ENCODE results near the gene EPB41.

DNA sequence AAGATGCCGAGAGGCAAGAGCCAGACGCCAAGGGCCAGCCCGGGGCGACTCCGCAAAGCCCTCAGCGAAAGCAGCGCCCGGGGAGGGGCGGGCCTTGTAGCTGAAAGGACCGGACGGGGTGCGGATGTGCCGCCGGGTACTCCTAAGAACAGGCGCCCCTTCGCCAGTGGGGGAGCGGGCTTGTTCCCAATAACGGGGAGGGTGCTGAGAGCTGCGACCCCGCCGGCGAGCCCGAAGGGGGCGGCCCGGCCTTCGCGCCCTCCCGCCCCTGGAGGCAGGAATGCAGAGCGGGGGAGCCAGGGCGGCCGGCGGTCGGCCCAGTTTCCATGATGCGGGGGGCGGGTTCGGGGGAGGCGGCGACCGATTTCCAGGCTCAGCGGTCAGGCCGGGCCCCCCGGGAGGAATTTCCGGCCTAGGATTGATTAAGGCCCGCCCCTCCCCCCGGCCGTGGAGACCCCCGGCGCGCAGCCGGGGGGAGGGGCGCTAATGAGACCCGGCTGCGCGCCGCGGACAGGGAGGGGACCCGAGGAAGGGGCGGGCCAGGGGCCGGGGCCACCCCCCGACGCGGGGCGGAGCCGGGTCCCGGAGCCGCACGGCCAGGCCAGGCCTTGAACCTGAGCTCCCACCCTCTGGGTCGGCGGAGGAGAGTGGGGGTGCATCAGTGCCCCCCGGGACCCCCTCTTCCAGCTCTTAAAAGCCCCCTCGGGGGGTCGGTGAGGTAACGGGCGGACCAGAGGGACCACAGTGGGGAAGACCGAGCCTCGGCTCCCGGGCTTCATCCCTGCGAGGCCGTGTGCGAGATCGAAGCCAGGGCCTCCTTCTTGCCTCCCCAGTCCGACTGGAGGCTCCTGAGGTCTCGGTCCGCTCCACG, 210.2 kb downstream of the EPB41 start:
- TF ChIP-seq, protein P1, sequence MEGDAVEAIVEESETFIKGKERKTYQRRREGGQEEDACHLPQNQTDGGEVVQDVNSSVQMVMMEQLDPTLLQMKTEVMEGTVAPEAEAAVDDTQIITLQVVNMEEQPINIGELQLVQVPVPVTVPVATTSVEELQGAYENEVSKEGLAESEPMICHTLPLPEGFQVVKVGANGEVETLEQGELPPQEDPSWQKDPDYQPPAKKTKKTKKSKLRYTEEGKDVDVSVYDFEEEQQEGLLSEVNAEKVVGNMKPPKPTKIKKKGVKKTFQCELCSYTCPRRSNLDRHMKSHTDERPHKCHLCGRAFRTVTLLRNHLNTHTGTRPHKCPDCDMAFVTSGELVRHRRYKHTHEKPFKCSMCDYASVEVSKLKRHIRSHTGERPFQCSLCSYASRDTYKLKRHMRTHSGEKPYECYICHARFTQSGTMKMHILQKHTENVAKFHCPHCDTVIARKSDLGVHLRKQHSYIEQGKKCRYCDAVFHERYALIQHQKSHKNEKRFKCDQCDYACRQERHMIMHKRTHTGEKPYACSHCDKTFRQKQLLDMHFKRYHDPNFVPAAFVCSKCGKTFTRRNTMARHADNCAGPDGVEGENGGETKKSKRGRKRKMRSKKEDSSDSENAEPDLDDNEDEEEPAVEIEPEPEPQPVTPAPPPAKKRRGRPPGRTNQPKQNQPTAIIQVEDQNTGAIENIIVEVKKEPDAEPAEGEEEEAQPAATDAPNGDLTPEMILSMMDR (IDR thresholded peaks at IDR 0.05) = peak; percentile 16 to 92 (median 69)
- TF ChIP-seq POLR2A (IDR thresholded peaks at IDR 0.05) = peak in 1 of 2 donors; percentile 28
